Progenitor cell of endocrine pancreas (in vitro differentiated cells): Measurements from ENCODE around the gene STT3A. TPM values are rescaled to one million over a fixed set of nuclear protein-coding genes. Genes with fewer than 3 reads are reported as not detected.

Source experiments
- DNase-seq: peaks from one replicate; pipeline ENCODE4 v3.0.0; 2021; ENCODE audit warnings: low spot score; ENCODE audit not compliant: unreplicated experiment
- H3K27ac Mint-ChIP-seq: 2 replicates; pipeline ENCODE4 v1.8.0; 2021; ENCODE audit warnings: mild to moderate bottlenecking, moderate library complexity, mixed read lengths
- H3K27me3 Mint-ChIP-seq: 2 replicates; pipeline ENCODE4 v1.8.0; 2021; ENCODE audit warnings: mixed read lengths
- H3K36me3 Mint-ChIP-seq: 2 replicates; pipeline ENCODE4 v1.8.0; 2022; ENCODE audit warnings: mixed read lengths; ENCODE audit not compliant: insufficient read depth
- H3K4me1 Mint-ChIP-seq: 2 replicates; pipeline ENCODE4 v1.8.0; 2021; ENCODE audit warnings: low read depth, mixed read lengths
- H3K4me3 Mint-ChIP-seq: 2 replicates; pipeline ENCODE4 v1.8.0; 2021; ENCODE audit warnings: low read depth, mild to moderate bottlenecking, moderate library complexity, mixed read lengths
- H3K9me3 Mint-ChIP-seq: 2 replicates; pipeline ENCODE4 v1.8.0; 2021; ENCODE audit warnings: low read depth, mixed read lengths
- CTCF ChIP-seq: fragments of 200-600 bp; sonication (generic); IDR thresholded peaks from one replicate; pipeline ENCODE4 v1.5.0; 2021; ENCODE audit warnings: antibody characterized with exemption, mild to moderate bottlenecking; ENCODE audit not compliant: unreplicated experiment
- total RNA-seq: library from RNA; stranded (reverse); gene quantifications from 2 replicates; pipeline ENCODE4 v1.2.1, GENCODE V29; 2021

Gene STT3A
- total RNA-seq, 1 donor from 2014 or later, result 162 TPM

GRCh38 chr11:125554038-125554437 is 38.6 kb upstream of the STT3A start:
- Mint-ChIP-seq H3K9me3 (peaks cover 32% of the 10 kb centered on the region), H3K4me3 (no peak overlapping the region), H3K27ac (no peak overlapping the region), H3K36me3 (peaks cover 5% of the 10 kb centered on the region), H3K4me1 (no peaks in the 10 kb centered on the region), H3K27me3 (no peaks in the 10 kb centered on the region)
- TF ChIP-seq CTCF, result no peak
- DNase-seq, result no peak

DNA sequence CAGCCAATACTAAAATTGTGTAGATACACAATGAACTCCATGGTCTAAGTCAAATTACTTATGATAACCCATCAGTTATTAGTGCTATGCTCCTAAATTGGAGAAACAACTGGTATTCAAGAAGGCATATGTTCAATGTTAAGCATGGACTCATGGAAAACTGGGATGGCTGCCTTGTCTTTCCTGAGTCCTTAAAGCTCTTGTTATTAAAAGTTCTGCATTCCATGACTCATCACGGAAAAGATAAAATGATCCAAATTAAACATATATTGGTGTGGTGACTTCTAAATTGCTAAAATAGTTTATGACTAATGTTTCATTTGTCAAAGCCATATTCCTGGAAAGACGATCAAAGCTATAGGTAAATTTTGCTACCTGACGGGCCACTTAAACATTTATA is 32.8 kb upstream of the STT3A start:
- Mint-ChIP-seq H3K4me1 (no peaks in the 10 kb centered on the region), H3K27me3 (no peaks in the 10 kb centered on the region), H3K27ac (no peak overlapping the region), H3K4me3 (no peak overlapping the region), H3K36me3 (no peaks in the 10 kb centered on the region), H3K9me3 (peaks cover 5% of the 10 kb centered on the region)
- no peak for TF ChIP-seq CTCF
- DNase-seq, result no peak

DNA sequence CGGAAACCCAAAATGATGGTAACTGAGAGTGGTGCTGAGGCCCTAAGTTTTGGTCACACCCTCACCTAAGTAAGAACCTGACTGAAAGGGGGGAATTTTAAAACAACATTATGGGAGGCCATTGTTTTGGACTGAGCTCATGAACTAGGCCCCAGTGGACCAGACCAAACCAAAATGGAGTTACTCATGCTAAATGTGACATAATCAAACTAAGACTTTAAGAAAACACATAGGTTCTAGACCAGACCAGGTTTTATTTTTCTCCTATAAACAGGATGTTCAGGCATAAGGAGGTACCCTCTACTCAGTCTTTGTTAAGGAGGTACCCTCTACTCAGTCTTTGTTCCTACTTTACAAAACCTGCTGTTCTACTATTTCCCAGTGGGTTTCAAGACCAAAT is 30.7 kb upstream of the STT3A start:
- TF ChIP-seq CTCF, result no peak
- DNase-seq, result no peak
- Mint-ChIP-seq H3K27me3 (no peaks in the 10 kb centered on the region), H3K9me3 (peaks cover 3% of the 10 kb centered on the region), H3K4me3 (no peak overlapping the region), H3K4me1 (no peaks in the 10 kb centered on the region), H3K27ac (no peak overlapping the region), H3K36me3 (no peaks in the 10 kb centered on the region)

DNA sequence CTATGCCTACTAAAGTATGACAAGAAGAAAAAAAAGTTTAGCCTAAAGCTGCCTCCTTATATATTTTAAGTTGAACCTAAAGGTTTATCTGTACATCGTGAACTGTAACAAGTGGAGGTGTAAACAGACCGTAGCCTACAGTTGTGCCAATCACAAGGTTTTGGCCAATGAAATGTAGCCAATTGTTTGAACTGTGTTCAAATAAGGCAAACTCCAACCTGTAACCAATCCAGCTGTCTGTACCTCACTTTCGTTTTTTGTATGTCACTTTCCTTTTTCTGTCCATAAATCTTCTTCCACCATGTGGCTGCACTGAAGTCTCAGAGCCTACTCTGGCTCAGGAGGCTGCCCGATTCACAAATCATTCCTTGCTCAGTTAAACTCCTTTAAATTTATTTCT is 30.2 kb upstream of the STT3A start:
- H3K27me3 Mint-ChIP-seq, result no peaks in the 10 kb centered on the region
- H3K9me3 Mint-ChIP-seq, result peaks cover 3% of the 10 kb centered on the region
- no peaks in the 10 kb centered on the region for H3K4me1 Mint-ChIP-seq
- TF ChIP-seq CTCF, result no peak
- no peak overlapping the region for H3K27ac Mint-ChIP-seq
- no peaks in the 10 kb centered on the region for H3K36me3 Mint-ChIP-seq
- no peak for DNase-seq
- H3K4me3 Mint-ChIP-seq, result no peak overlapping the region

GRCh38 chr11:125564357-125564756 is 28.3 kb upstream of the STT3A start:
- no peaks in the 10 kb centered on the region for H3K4me1 Mint-ChIP-seq
- no peaks in the 10 kb centered on the region for H3K27me3 Mint-ChIP-seq
- peaks cover 3% of the 10 kb centered on the region for H3K9me3 Mint-ChIP-seq

More at GRCh38 chr11:125564357-125564756, 28.3 kb upstream of the STT3A start:
- DNase-seq, result no peak
- H3K4me3 Mint-ChIP-seq, result no peak overlapping the region
- no peaks in the 10 kb centered on the region for H3K36me3 Mint-ChIP-seq
- no peak overlapping the region for H3K27ac Mint-ChIP-seq
- TF ChIP-seq CTCF, result no peak
